HepG2 (cell line): ENCODE measurements around the gene MYLK2. TPM values are rescaled to one million over a fixed set of nuclear protein-coding genes. Genes with fewer than 3 reads are reported as not detected.

ENCODE experiments used
- ATAC-seq: fragments of 200-7000 bp; cut with Tn5 transposase; 3 replicates; pipeline ENCODE4 v1.9.1; 2020; ENCODE audit warnings: mild to moderate bottlenecking, moderate library complexity
- BruUV-seq: library from RNA; stranded (reverse); fragments of 400-500 nt; replicated peaks from 2 replicates; lab custom pipeline; 2021; lab: Mats Ljungman, UMichigan
- CTCF ChIA-PET: fragments of 300-600 bp; formaldehyde crosslinking; extraction: SDS; loops from one replicate; lab custom pipeline; 2021; ENCODE audit warnings: low total read pairs, inconsistent platforms, low intra/inter-chr PET ratio; lab: Yijun Ruan, JAX
- POLR2A ChIA-PET: fragments of 350-600 bp; sonication (Branson Sonifier 250); formaldehyde crosslinking; loops from one replicate; lab custom pipeline; 2020; ENCODE audit warnings: antibody characterized with exemption, inconsistent platforms; lab: Yijun Ruan, JAX
- DNase-seq: peaks from one replicate; pipeline ENCODE4 v3.0.0-alpha.2; 2015; ENCODE audit warnings: low spot score
- FAIRE-seq: peaks from 3 replicates; lab custom pipeline; 2011; peaks lifted over from hg19 to GRCh38; lab: Jason Lieb, UNC
- H2AFZ ChIP-seq: one replicate; pipeline ENCODE4 v1.6.1; 2011; ENCODE audit warnings: low read length, inconsistent platforms
- H3K27ac ChIP-seq: fragments of 300-600 bp; 3 replicates; pipeline ENCODE4 v1.8.0; 2011; ENCODE audit warnings: mixed run types, mild to moderate bottlenecking, mixed read lengths, low read length, inconsistent platforms; ENCODE audit not compliant: insufficient read depth; ENCODE audit errors: extremely low read length
- H3K27me3 ChIP-seq, 2 experiments: fragments of 200-600 bp in 1 of 2; 2 replicates in 1 of 2; 3 replicates in 1 of 2; pipeline versions ENCODE4 v1.6.0 to v1.8.0; 2011; ENCODE audit warnings: low read length in 2 of 2, mild to moderate bottlenecking in 2 of 2, moderate library complexity in 2 of 2, inconsistent platforms in 1 of 2; ENCODE audit not compliant: insufficient read depth in 2 of 2, control insufficient read depth in 1 of 2
- H3K36me3 ChIP-seq, 2 experiments: fragments of 200-600 bp in 1 of 2; replicated peaks in 1 of 2; 2 replicates in 1 of 2; 3 replicates in 1 of 2; pipeline versions ENCODE4 v1.5.1 to v1.8.0; 2011; ENCODE audit warnings: low read length in 2 of 2, inconsistent platforms in 1 of 2; ENCODE audit not compliant: insufficient read depth in 2 of 2, control insufficient read depth in 1 of 2
- H3K4me1 ChIP-seq: 2 replicates; pipeline ENCODE4 v1.5.1; 2012; ENCODE audit warnings: low read length, inconsistent platforms; ENCODE audit not compliant: insufficient read depth
- H3K4me2 ChIP-seq: 2 replicates; pipeline ENCODE4 v1.6.0; 2011; ENCODE audit warnings: low read depth, low read length, inconsistent platforms
- H3K4me3 ChIP-seq, 3 experiments: fragments of 200-600 bp in 1 of 3; sonication (generic), shearing (Covaris generic) in 1 of 3; replicated peaks in 1 of 3; 2 replicates each; pipeline ENCODE4 v1.5.1; 2011 to 2016; ENCODE audit warnings: low read length in 3 of 3, inconsistent platforms in 2 of 3, low read depth in 2 of 3, mild to moderate bottlenecking in 2 of 3, control low read depth in 1 of 3, mixed read lengths in 1 of 3; ENCODE audit not compliant: insufficient read depth in 1 of 3
- H3K79me2 ChIP-seq: one replicate; pipeline ENCODE4 v1.6.1; 2011; ENCODE audit warnings: low read length, inconsistent platforms; ENCODE audit not compliant: insufficient read depth
- H3K9ac ChIP-seq: 2 replicates; pipeline ENCODE4 v1.6.0; 2011; ENCODE audit warnings: mild to moderate bottlenecking, low read depth, low read length, inconsistent platforms; ENCODE audit not compliant: insufficient read depth
- H3K9me3 ChIP-seq: 2 replicates; pipeline ENCODE4 v1.5.1; 2012; ENCODE audit warnings: mild to moderate bottlenecking, low read length
- H4K20me1 ChIP-seq: 2 replicates; pipeline ENCODE4 v1.6.0; 2011; ENCODE audit warnings: inconsistent platforms, mild to moderate bottlenecking, low read length, moderate library complexity; ENCODE audit not compliant: insufficient read depth
- GZF1 ChIP-seq: sonication (generic); formaldehyde crosslinking; IDR thresholded peaks from 2 replicates; pipeline ENCODE4 v1.5.1; 2020; ENCODE audit warnings: mild to moderate bottlenecking, missing genetic modification reagents
- MLLT10 ChIP-seq: sonication (generic); formaldehyde crosslinking; IDR thresholded peaks from 2 replicates; pipeline ENCODE4 v1.4.0; 2020; ENCODE audit warnings: missing genetic modification reagents
- WGBS: methylation state at CpG from one replicate; pipeline ENCODE4 v1.1.6; 2017; ENCODE audit warnings: low lambda C conversion rate; 5-methylcytosine and 5-hydroxymethylcytosine counted together
- in situ Hi-C: cut with HindIII; loops from 2 replicates; pipeline ENCODE4 v1.10.0; 2017; ENCODE audit warnings: low pct_unique_long_range_greater_than_20kb; ENCODE audit not compliant: extremely low pct_ligation_motif_present
- intact Hi-C: fragments of 100-400 bp; cut with micrococcal nuclease; formaldehyde crosslinking; loops from one replicate; pipeline ENCODE4 v1.10.0; 2022; ENCODE audit not compliant: unreplicated experiment
- polyA plus RNA-seq, 8 experiments: library from polyadenylated mRNA; depleted of rRNA in 3 of 8; stranded (reverse) in 7 of 8; unstranded in 1 of 8; fragments of >200 nt; fragmentation: Illumina TruSeq in 4 of 8; extraction: Trizol in 4 of 8; gene quantifications; 2 replicates each; pipeline versions ENCODE4 v1.2.1 to v1.2.3, GENCODE V29; 2011 to 2016; ENCODE audit warnings: low read depth in 4 of 8, missing spikeins in 1 of 8, mixed read lengths in 1 of 8; ENCODE audit not compliant: insufficient read depth in 1 of 8
- total RNA-seq, 5 experiments: library from RNA; depleted of rRNA; stranded (reverse); fragments of >200 nt; fragmentation: Illumina TruSeq; extraction: Trizol; gene quantifications; 2 replicates each; pipeline ENCODE4 v1.2.3, GENCODE V29; 2016; ENCODE audit warnings: low read depth in 1 of 5
- TF ChIP-seq, protein P1 (sequence below): sonication (generic); formaldehyde crosslinking; IDR thresholded peaks from 2 replicates; pipeline ENCODE4 v1.8.0; 2022; ENCODE audit warnings: missing genetic modification reagents, mild to moderate bottlenecking, inconsistent platforms, borderline replicate concordance
- TF ChIP-seq, protein P2 (sequence below): sonication (generic); formaldehyde crosslinking; IDR thresholded peaks from 2 replicates; pipeline ENCODE4 v1.4.0; 2020; ENCODE audit warnings: missing genetic modification reagents
- TF ChIP-seq, protein P3 (sequence below): sonication (generic); formaldehyde crosslinking; IDR thresholded peaks from 2 replicates; pipeline ENCODE4 v1.5.1; 2020; ENCODE audit warnings: missing genetic modification reagents, mild to moderate bottlenecking, borderline replicate concordance
- TF ChIP-seq, protein P4 (sequence below): sonication (generic); formaldehyde crosslinking; IDR thresholded peaks from 2 replicates; pipeline ENCODE4 v1.5.0; 2020; ENCODE audit warnings: mild to moderate bottlenecking, missing genetic modification reagents
- TF ChIP-seq, protein P5 (sequence below): sonication (generic); formaldehyde crosslinking; conservative IDR thresholded peaks from 2 replicates; pipeline ENCODE4 v1.8.0; 2022; ENCODE audit warnings: missing genetic modification reagents
- TF ChIP-seq, protein P6 (sequence below): sonication (generic); formaldehyde crosslinking; conservative IDR thresholded peaks from 2 replicates; pipeline ENCODE4 v1.5.0; 2020; ENCODE audit warnings: missing genetic modification reagents

MYLK2 gene
- total and polyA plus RNA-seq, 2 of the 13 experiments (the other 11 are each of a cell fraction or from before 2014, with no cell fraction given): 0.27 TPM; not detected in 1

DNA sequence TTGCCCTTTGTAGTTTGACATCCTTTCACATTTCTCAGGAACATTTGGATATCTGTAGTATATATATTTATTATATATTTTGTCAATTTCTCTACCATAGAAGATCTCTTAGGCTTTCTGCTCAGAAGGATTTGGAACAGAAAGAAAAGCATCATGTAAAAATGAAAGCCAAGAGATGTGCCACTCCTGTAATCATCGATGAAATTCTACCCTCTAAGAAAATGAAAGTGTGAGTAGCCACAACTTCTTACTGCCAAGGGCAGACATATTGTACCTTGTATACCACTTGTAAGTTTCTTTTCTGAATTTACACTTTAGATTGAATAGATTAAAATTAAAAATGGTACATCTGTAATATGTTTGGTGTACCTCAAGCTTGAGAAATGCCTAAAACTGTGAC lies 48.9 kb upstream of the MYLK2 start:
- H3K4me2 ChIP-seq: no peak overlapping the region
- in situ Hi-C loops: no loop called here
- no peaks in the 10 kb centered on the region for H3K79me2 ChIP-seq
- FAIRE-seq (no peak), ATAC-seq (no peak), DNase-seq (no peak)
- POLR2A ChIA-PET: no interaction called here
- no TSS peak for BruUV-seq
- CTCF ChIA-PET: no interaction called here
- no peak overlapping the region for H3K9ac ChIP-seq
- H3K4me1 ChIP-seq: no peaks in the 10 kb centered on the region
- peaks cover 34 to 86% of the 10 kb centered on the region in 2 experiments for H3K36me3 ChIP-seq
- no peak overlapping the region for H3K4me3 ChIP-seq
- H3K9me3 ChIP-seq: no peaks in the 10 kb centered on the region
- no peak overlapping the region for H2AFZ ChIP-seq
- H3K27me3 ChIP-seq: no peaks in the 10 kb centered on the region
- intact Hi-C loops: no loop called here
- TF ChIP-seq, protein P1, sequence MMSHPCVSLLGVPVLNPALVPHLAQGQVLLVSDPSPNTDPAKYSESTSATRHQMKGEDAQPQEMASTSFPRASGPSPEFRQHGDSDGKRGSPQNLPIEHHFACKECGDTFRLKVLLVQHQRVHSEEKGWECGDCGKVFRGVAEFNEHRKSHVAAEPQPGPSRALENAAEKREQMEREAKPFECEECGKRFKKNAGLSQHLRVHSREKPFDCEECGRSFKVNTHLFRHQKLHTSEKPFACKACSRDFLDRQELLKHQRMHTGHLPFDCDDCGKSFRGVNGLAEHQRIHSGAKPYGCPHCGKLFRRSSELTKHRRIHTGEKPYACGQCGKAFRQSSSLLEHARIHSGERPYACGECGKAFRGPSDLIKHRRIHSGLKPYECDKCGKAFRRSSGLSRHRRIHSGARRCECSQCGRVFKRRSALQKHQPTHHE (CRISPR knock-in tag): no peak
- TF ChIP-seq, protein P2, sequence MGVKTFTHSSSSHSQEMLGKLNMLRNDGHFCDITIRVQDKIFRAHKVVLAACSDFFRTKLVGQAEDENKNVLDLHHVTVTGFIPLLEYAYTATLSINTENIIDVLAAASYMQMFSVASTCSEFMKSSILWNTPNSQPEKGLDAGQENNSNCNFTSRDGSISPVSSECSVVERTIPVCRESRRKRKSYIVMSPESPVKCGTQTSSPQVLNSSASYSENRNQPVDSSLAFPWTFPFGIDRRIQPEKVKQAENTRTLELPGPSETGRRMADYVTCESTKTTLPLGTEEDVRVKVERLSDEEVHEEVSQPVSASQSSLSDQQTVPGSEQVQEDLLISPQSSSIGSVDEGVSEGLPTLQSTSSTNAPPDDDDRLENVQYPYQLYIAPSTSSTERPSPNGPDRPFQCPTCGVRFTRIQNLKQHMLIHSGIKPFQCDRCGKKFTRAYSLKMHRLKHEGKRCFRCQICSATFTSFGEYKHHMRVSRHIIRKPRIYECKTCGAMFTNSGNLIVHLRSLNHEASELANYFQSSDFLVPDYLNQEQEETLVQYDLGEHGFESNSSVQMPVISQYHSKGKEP (CRISPR knock-in tag): no peak
- TF ChIP-seq GZF1 (CRISPR knock-in tag) (no peak), MLLT10 (no peak)
- TF ChIP-seq, protein P3, sequence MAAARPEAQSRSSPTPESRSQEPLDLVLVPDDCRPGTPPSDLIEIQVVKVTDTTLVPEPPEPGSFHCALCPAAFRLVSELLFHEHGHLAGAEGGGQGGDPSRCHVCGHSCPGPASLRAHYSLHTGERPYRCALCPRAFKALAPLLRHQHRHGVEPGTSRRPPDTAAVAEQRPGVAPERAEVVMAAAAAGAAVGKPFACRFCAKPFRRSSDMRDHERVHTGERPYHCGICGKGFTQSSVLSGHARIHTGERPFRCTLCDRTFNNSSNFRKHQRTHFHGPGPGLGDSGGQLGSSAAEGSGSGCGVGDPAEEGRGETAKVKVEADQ (CRISPR knock-in tag): no peak
- TF ChIP-seq, protein P4, sequence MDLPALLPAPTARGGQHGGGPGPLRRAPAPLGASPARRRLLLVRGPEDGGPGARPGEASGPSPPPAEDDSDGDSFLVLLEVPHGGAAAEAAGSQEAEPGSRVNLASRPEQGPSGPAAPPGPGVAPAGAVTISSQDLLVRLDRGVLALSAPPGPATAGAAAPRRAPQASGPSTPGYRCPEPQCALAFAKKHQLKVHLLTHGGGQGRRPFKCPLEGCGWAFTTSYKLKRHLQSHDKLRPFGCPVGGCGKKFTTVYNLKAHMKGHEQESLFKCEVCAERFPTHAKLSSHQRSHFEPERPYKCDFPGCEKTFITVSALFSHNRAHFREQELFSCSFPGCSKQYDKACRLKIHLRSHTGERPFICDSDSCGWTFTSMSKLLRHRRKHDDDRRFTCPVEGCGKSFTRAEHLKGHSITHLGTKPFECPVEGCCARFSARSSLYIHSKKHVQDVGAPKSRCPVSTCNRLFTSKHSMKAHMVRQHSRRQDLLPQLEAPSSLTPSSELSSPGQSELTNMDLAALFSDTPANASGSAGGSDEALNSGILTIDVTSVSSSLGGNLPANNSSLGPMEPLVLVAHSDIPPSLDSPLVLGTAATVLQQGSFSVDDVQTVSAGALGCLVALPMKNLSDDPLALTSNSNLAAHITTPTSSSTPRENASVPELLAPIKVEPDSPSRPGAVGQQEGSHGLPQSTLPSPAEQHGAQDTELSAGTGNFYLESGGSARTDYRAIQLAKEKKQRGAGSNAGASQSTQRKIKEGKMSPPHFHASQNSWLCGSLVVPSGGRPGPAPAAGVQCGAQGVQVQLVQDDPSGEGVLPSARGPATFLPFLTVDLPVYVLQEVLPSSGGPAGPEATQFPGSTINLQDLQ (CRISPR knock-in tag): no peak
- TF ChIP-seq, protein P5, sequence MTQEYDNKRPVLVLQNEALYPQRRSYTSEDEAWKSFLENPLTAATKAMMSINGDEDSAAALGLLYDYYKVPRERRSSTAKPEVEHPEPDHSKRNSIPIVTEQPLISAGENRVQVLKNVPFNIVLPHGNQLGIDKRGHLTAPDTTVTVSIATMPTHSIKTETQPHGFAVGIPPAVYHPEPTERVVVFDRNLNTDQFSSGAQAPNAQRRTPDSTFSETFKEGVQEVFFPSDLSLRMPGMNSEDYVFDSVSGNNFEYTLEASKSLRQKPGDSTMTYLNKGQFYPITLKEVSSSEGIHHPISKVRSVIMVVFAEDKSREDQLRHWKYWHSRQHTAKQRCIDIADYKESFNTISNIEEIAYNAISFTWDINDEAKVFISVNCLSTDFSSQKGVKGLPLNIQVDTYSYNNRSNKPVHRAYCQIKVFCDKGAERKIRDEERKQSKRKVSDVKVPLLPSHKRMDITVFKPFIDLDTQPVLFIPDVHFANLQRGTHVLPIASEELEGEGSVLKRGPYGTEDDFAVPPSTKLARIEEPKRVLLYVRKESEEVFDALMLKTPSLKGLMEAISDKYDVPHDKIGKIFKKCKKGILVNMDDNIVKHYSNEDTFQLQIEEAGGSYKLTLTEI (CRISPR knock-in tag): no peak
- TF ChIP-seq, protein P6, sequence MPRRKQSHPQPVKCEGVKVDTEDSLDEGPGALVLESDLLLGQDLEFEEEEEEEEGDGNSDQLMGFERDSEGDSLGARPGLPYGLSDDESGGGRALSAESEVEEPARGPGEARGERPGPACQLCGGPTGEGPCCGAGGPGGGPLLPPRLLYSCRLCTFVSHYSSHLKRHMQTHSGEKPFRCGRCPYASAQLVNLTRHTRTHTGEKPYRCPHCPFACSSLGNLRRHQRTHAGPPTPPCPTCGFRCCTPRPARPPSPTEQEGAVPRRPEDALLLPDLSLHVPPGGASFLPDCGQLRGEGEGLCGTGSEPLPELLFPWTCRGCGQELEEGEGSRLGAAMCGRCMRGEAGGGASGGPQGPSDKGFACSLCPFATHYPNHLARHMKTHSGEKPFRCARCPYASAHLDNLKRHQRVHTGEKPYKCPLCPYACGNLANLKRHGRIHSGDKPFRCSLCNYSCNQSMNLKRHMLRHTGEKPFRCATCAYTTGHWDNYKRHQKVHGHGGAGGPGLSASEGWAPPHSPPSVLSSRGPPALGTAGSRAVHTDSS (CRISPR knock-in tag): no peak
- H3K27ac ChIP-seq: no peak overlapping the region
- no peaks in the 10 kb centered on the region for H4K20me1 ChIP-seq
- 97% methylated on average over 1 of the region's 1 CpG for WGBS
